BLaER1 treated with 17β-estradiol and CSF1 and Interleukin-3, amounts not matched to agents 10 nM and 100 nM (cell line): Measurements from ENCODE around the gene ZNF830.
A peak's percentile ranks its signal among the peaks of the same experiment; 100 is the strongest.
"Not testable (repeated sequence)": the region's sequence is repeated elsewhere in the genome, so short reads cannot be mapped to it uniquely, and the experiment has no call there.

ENCODE experiments used
- H3K27ac ChIP-seq, 11 experiments: shearing (Covaris generic); formaldehyde crosslinking; 2 replicates each; pipeline ENCODE4 v1.8.1; 2022
- H3K27me3 ChIP-seq, 11 experiments: shearing (Covaris generic); formaldehyde crosslinking; 2 replicates each; pipeline ENCODE4 v1.8.1; 2022
- H3K36me3 ChIP-seq, 11 experiments: shearing (Covaris generic); formaldehyde crosslinking; 2 replicates each; pipeline ENCODE4 v1.8.1; 2022
- H3K4me1 ChIP-seq, 10 experiments: shearing (Covaris generic); formaldehyde crosslinking; 2 replicates each; pipeline ENCODE4 v1.8.1; 2022
- H3K4me2 ChIP-seq, 11 experiments: shearing (Covaris generic); formaldehyde crosslinking; 2 replicates each; pipeline ENCODE4 v1.8.1; 2022
- H3K4me3 ChIP-seq, 10 experiments: shearing (Covaris generic); formaldehyde crosslinking; 2 replicates each; pipeline ENCODE4 v1.8.1; 2022
- H3K9ac ChIP-seq, 11 experiments: shearing (Covaris generic); formaldehyde crosslinking; 2 replicates each; pipeline ENCODE4 v1.8.1; 2022
- H3K9me3 ChIP-seq, 11 experiments: shearing (Covaris generic); formaldehyde crosslinking; replicated peaks in 1 of 11; 2 replicates each; pipeline ENCODE4 v1.8.1; 2022
- H4K20me1 ChIP-seq, 11 experiments: shearing (Covaris generic); formaldehyde crosslinking; 2 replicates each; pipeline ENCODE4 v1.8.1; 2022
- Cebpa-rat ChIP-seq, 11 experiments: shearing (Covaris generic); IDR thresholded peaks; 2 replicates each; pipeline ENCODE4 v1.8.1; 2022

ZNF830 gene, protein sequence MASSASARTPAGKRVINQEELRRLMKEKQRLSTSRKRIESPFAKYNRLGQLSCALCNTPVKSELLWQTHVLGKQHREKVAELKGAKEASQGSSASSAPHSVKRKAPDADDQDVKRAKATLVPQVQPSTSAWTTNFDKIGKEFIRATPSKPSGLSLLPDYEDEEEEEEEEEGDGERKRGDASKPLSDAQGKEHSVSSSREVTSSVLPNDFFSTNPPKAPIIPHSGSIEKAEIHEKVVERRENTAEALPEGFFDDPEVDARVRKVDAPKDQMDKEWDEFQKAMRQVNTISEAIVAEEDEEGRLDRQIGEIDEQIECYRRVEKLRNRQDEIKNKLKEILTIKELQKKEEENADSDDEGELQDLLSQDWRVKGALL

DNA sequence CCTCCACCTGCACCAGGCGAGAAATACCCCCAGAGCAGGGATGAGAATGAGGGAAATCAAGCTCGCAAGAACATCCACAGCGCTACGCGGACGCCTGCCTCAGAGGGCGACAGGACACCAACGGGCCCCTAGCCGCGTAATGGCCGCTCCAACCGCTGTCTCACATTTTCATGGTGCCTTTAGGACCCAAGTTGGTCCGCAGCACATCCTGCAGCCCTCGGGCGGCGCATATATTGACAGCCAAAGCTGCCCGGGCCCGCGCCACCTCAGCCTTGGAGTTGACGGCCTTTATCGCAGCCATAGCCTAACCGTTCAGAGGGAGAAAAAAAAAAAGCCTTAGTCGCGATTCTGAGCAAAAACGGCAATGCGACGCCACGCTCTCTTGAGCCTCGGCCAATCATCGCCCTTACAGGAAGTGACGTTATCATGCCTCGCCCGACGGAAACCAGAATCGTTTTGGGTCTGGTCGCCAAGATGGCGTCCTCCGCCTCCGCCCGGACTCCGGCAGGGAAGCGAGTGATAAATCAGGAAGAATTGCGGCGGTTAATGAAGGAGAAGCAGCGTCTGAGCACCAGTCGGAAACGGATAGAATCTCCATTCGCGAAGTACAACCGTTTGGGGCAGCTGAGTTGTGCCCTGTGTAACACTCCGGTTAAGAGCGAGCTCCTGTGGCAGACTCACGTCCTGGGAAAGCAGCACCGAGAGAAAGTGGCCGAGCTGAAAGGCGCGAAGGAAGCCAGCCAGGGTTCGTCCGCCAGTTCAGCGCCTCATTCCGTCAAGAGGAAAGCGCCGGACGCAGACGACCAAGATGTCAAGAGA, at the start of gene ZNF830, which contains the start of gene CCT6B:
TSS of gene ZNF830 (plus strand) at position 448 of the 819 bp plus-strand sequence. CDS start at position 475, 27 bp downstream.
TSS of gene CCT6B (minus strand) at position 368 of the 819 bp plus-strand sequence. CDS start at position 301, 67 bp downstream.
- H3K4me2 ChIP-seq, result peak within 1 kb of the TSS; percentile 84 to 98 (median 94)
- H3K4me3 ChIP-seq, result peak within 1 kb of the TSS; percentile 79 to 97 (median 88)
- peak within 1 kb of the TSS; percentile 87 to 97 (median 95) for H3K27ac ChIP-seq
- H4K20me1 ChIP-seq, result peaks cover 0 to 18% (median 0%) of the 10 kb centered on the region in 11 experiments; a peak in 1 of 22 replicates
- no peaks in the 10 kb centered on the region for H3K9me3 ChIP-seq
- H3K4me1 ChIP-seq, result peaks cover 20 to 28% (median 23%) of the 10 kb centered on the region in 10 experiments
- peak within 1 kb of the TSS; percentile 86 to 96 (median 91) for H3K9ac ChIP-seq
- no peak for TF ChIP-seq Cebpa-rat (IDR thresholded peaks at IDR 0.05)
- no peaks in the 10 kb centered on the region for H3K27me3 ChIP-seq
- H3K36me3 ChIP-seq, result peaks cover 29 to 36% (median 34%) of the 10 kb centered on the region in 11 experiments

DNA sequence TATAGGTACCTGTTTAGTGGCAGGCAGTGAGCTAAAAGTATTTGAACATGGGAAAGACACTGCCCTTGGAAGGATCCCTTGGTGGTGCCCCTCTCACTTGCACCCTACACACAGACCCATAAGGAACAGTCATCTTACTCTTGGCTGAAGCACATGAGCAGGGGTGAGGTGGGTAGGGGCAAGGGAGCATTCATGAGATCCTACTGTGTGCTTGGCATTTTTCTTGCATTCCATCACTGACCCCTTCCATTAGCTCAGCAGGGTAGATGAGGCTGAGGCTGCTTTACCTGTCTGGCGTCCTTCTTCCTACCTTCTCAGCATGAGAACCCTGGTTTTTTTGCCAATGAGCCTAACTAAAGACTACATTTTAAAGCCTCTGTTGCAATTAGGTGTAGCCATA, 48.3 kb upstream of the ZNF830 start:
- H3K4me2 ChIP-seq, result peak overlapping the region in 3 of 11 experiments; percentile 49 to 64 (median 56); a peak in 6 of 22 replicates
- H3K9ac ChIP-seq, result no peak overlapping the region
- H3K9me3 ChIP-seq, result no peaks in the 10 kb centered on the region
- no peaks in the 10 kb centered on the region for H3K27me3 ChIP-seq
- no peaks in the 10 kb centered on the region for H4K20me1 ChIP-seq
- H3K4me3 ChIP-seq, result no peak overlapping the region
- no peak for TF ChIP-seq Cebpa-rat (IDR thresholded peaks at IDR 0.05)
- H3K36me3 ChIP-seq, result no peaks in the 10 kb centered on the region
- peaks cover 0 to 12% (median 0%) of the 10 kb centered on the region in 10 experiments; a peak in 6 of 20 replicates for H3K4me1 ChIP-seq
- peak overlapping the region in 1 of 11 experiments; percentile 35; a peak in 1 of 22 replicates for H3K27ac ChIP-seq

DNA sequence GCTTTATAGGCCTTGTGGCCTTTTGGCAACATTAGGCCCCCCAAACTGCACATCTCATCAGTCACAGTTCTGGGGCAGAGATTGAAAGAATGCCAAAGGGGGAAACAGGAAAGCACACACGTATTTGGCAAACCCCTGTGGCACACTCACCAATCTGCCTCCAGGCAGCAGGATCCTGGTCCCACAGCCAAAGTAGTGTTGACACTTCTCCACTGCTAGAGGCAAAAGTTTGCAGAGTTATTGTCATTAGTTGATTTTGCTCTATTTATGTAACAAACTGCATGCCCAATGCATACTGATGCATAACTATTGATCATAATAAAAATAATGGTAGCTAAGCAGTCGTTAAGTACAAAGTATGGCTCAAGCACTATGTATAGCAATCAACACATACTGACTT, 45.2 kb upstream of the ZNF830 start:
- Histone ChIP-seq H3K4me2 (no peak overlapping the region), H3K27me3 (no peaks in the 10 kb centered on the region), H3K9me3 (no peaks in the 10 kb centered on the region), H3K9ac (no peak overlapping the region), H3K4me1 (peaks cover 0 to 17% (median 0%) of the 10 kb centered on the region in 10 experiments; a peak in 6 of 20 replicates), H3K36me3 (no peaks in the 10 kb centered on the region), H3K27ac (no peak overlapping the region), H3K4me3 (no peak overlapping the region), H4K20me1 (no peaks in the 10 kb centered on the region)
- TF ChIP-seq Cebpa-rat (IDR thresholded peaks at IDR 0.05), result no peak

DNA sequence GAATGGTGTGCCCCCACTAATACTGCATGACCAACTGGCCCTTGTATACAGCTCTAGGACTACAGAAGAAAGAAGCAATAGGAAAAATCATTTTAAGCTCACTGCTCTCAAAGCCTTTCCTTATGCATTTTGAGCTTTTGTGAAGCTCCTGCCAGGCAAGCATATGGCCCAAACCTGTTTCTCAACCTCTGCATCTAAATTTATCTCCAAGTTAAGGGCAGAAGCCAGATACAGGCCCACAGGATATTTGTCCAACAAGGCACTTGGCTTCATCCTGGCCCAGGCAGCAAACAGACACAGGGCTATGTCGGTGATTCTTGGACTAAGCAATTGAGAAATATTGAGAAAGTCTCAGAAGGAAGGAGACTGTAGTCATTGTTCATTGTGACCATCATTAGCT, 44.0 kb upstream of the ZNF830 start:
- no peaks in the 10 kb centered on the region for H3K36me3 ChIP-seq
- H4K20me1 ChIP-seq, result no peaks in the 10 kb centered on the region
- peak overlapping the region in 1 of 11 experiments; percentile 1; a peak in 1 of 22 replicates for H3K4me2 ChIP-seq
- H3K4me1 ChIP-seq, result peaks cover 0 to 17% (median 0%) of the 10 kb centered on the region in 10 experiments; a peak in 6 of 20 replicates
- H3K4me3 ChIP-seq, result no peak overlapping the region
- no peak overlapping the region for H3K9ac ChIP-seq
- H3K27ac ChIP-seq, result no peak overlapping the region
- TF ChIP-seq Cebpa-rat (IDR thresholded peaks at IDR 0.05), result no peak
- H3K27me3 ChIP-seq, result no peaks in the 10 kb centered on the region
- H3K9me3 ChIP-seq, result no peaks in the 10 kb centered on the region

DNA sequence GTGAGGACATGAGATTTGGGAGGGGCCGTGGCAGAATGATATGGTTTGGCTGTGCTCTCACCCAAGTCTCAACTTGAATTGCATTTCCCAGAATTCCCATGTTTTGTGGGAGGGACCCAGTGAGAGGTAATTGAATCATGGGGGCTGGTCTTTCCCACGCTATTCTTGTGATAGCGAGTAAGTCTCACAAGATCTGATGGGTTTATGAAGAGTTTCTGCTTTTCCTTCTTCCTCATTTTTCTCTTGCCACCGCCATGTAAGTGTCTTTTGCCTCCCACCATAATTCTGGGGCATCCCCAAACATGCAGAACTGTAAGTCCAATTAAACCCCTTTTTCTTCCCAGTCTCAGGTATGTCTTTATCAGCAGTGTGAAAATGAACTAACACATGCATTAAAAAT, 40.7 kb upstream of the ZNF830 start:
- Histone ChIP-seq H4K20me1 (no peaks in the 10 kb centered on the region), H3K27ac (no peak overlapping the region), H3K27me3 (no peaks in the 10 kb centered on the region), H3K9ac (no peak overlapping the region), H3K4me3 (no peak overlapping the region), H3K4me1 (peaks cover 0 to 6% (median 0%) of the 10 kb centered on the region in 10 experiments; a peak in 2 of 20 replicates), H3K4me2 (peak overlapping the region in 2 of 11 experiments; percentile 32 to 37; a peak in 2 of 22 replicates), H3K9me3 (no peaks in the 10 kb centered on the region), H3K36me3 (no peaks in the 10 kb centered on the region)
- TF ChIP-seq Cebpa-rat (IDR thresholded peaks at IDR 0.05), result no peak

DNA sequence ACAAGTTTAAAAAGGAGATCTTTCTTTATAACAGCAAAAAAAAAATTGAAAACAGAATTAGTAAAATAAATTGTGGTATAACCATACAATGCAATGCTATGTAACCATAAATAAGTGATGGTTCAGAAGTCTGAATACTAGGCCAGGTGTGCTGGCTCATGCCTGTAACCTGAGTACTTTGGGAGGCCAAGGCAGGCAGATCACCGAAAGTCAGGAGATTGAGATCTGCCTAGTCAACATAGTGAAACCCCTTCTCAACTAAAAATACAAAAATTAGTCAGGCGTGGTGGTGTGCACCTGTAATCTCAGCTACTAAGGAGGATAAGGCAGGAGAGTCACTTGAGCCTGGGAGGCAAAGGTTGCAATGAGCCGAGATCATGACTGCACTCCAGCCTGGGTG, 34.7 kb upstream of the ZNF830 start:
- H4K20me1 ChIP-seq, result no peaks in the 10 kb centered on the region
- H3K9me3 ChIP-seq, result no peaks in the 10 kb centered on the region
- no peaks in the 10 kb centered on the region for H3K27me3 ChIP-seq
- no peak overlapping the region for H3K4me2 ChIP-seq
- no peak for TF ChIP-seq Cebpa-rat (IDR thresholded peaks at IDR 0.05)
- H3K27ac ChIP-seq, result no peak overlapping the region
- H3K36me3 ChIP-seq, result no peaks in the 10 kb centered on the region
- H3K9ac ChIP-seq, result no peak overlapping the region
- H3K4me1 ChIP-seq, result peaks cover 0 to 6% (median 0%) of the 10 kb centered on the region in 10 experiments; a peak in 2 of 20 replicates
- H3K4me3 ChIP-seq, result no peak overlapping the region

DNA sequence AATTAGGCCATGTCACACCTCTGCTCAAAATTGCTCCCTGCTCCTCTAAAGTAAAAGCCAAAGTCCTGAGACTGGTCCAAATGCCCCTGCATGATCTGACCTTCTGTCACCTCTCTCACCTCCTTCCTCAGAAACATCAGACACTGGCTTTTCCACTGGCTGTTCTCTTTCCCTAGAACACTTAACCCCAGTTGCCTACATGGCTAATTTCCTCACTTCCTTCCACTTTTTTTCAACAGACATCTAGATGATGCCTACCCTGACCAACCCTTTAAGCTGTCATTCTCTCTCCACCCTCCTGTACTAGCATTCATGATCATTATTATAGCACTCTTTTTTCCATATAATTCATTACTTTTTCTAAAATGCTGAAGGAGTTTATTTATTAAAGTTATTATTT, 31.1 kb upstream of the ZNF830 start:
- Histone ChIP-seq H3K4me3 (no peak overlapping the region), H3K9me3 (no peaks in the 10 kb centered on the region), H3K27me3 (no peaks in the 10 kb centered on the region), H3K4me1 (peaks cover 0 to 6% (median 0%) of the 10 kb centered on the region in 10 experiments; a peak in 2 of 20 replicates), H3K36me3 (no peaks in the 10 kb centered on the region), H4K20me1 (no peaks in the 10 kb centered on the region), H3K9ac (no peak overlapping the region), H3K27ac (no peak overlapping the region), H3K4me2 (0 out of 22 replicates have a peak overlapping the region, but pooled peaks of 1 of the 11 experiments have one; percentile 23)
- TF ChIP-seq Cebpa-rat (IDR thresholded peaks at IDR 0.05), result no peak

DNA sequence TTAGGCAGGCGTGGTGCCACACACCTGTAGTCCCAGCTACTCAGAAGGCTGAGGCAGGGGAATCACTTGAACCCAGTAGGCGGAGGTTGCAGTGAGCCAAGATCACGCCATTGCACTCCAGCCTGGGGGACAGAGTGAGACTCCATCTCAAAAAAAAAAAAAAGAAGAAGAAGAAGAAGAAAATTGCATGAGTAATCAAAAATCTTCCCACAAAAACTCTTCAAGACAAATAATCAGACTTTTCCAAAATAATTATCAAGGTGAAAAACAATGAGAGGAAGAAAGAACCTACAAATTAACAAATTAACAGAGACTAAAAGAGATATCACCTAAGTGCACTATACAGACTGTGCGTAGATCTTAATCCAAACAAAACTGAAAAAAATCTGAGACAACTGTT, 10.6 kb upstream of the ZNF830 start:
- not testable (repeated sequence) for H3K9ac ChIP-seq, H3K27me3 ChIP-seq, H3K27ac ChIP-seq, H3K9me3 ChIP-seq, H3K4me3 ChIP-seq, H3K4me2 ChIP-seq, H4K20me1 ChIP-seq, H3K36me3 ChIP-seq, H3K4me1 ChIP-seq

DNA sequence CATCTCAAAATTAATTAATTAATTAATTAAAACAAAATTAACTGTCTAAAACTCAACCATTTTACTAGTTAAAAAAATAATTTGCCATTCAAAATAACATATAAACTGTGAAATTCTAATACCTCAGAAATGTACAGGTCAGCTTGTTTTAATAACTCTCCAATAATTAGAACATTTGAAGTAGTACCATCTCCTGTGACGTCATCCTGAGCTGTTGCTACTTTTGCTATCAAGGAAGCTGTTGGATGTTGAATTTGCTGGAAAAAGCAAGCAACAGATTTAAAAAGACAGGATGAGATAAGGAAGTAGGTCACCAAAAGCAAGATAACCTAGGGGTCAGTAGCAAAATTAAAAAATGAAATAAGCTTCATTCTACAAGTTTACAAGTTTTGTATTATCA, 2.9 kb upstream of the ZNF830 start:
- H3K36me3 ChIP-seq, result peaks cover 4 to 7% (median 5%) of the 10 kb centered on the region in 11 experiments; a peak in 13 of 22 replicates
- H3K4me3 ChIP-seq, result no peak overlapping the region
- peaks cover 15 to 22% (median 19%) of the 10 kb centered on the region in 10 experiments for H3K4me1 ChIP-seq
- no peaks in the 10 kb centered on the region for H3K27me3 ChIP-seq
- no peak overlapping the region for H3K4me2 ChIP-seq
- no peak overlapping the region for H3K9ac ChIP-seq
- no peaks in the 10 kb centered on the region for H3K9me3 ChIP-seq
- TF ChIP-seq Cebpa-rat (IDR thresholded peaks at IDR 0.05), result no peak
- H4K20me1 ChIP-seq, result no peaks in the 10 kb centered on the region; a peak in 1 of 22 replicates
- no peak overlapping the region for H3K27ac ChIP-seq
